ENCODE results near the gene IFT25.
"Not testable (repeated sequence)": the region's sequence is repeated elsewhere in the genome, so short reads cannot be mapped to it uniquely, and the experiment has no call there.

The IFT25 gene

DNA sequence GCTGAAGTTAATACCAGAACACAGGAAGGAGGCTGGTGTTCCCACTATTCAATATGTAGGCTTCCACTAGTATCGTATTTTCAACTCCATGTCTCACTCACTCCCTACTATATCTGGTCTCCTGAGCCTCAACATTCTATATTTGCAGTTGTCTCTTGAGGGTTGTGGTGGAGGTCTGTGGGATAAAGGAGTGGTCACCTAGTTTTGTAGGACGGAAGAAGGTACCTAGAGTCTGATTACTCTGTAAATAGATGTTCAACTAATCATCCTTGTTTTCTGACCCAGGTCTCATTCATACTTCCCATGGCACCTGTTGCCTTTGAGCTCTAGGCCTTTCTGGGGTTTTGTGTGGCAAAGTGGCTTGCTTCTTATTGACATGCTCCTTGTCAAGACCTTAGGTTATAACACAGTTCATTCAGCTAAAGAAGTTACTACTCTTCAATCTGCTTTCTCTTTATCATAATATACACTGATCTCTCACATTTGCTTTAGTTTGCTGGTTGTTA lies 18.1 kb downstream of the IFT25 start:
- no peak for DNase-seq

DNA sequence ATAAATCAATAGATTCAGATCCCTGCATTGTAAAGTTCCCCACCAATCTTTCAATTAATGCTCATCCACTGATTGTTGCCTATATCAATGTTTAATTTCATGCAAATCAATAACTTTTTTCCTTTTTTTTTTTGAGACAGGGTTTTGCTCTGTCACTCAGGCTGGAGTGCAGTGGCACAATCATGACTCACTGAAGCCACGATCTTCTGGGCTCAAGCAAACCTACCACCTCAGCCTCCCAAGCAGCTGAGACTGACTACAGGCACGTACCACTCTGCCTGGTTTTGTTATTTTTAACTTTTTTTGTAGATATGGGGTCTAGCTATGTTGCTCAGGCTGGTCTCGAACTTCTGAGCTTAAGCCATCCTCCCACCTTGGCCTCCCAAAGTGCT lies 25.8 kb downstream of the IFT25 start:
- no peak for DNase-seq

DNA sequence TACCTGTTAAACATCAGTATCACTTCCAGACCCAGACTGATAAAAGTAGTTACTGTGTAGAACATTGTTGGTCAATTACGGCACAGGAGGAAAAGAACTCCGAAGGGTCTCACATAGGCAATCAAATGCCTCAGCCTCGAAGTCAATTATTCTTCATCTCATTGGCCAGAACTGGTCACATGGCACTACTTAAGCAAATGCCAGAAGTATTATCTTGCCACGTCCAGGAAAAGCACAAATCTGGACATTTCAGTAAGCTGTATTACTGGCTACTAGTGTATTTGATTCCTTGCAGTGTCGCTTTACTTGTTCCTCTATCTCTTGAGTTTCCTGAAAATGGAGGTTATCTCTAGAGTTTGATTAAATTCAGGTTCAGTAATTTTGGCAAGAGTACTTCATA lies 27.2 kb downstream of the IFT25 start:
- DNase-seq, result no peak

DNA sequence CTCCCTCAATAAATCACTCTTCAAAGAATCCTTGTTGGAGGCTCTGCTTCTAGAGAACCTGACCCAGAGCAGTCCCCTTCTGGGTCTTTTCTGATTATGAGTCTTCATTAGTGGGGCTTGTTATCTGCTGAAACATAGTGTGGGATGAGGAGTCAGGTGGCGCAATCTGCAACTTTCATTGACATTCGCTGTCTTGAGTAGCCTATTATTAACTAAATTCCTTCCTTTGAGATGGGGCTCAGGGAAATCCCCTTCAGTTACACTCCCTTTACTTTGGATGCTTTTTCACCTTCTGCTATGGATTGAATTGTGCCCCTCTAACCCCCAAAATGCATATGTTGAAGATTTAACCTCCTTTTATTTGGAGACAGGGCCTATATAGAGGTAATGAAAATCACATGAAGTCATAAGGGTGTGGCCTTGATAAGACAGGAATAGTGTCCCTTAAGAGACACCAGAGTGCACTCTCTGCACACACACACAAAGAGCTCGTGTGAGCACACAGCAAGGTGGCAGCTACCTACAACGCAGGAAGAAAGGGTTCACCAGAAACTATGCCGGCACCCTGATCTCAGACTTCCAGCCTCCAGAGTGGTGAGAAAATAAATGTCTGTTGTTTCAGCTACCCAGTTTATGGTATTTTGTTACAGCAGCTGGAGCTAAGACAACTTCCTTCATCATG lies 32.0 kb downstream of the IFT25 start:
- DNase-seq, result no peak

DNA sequence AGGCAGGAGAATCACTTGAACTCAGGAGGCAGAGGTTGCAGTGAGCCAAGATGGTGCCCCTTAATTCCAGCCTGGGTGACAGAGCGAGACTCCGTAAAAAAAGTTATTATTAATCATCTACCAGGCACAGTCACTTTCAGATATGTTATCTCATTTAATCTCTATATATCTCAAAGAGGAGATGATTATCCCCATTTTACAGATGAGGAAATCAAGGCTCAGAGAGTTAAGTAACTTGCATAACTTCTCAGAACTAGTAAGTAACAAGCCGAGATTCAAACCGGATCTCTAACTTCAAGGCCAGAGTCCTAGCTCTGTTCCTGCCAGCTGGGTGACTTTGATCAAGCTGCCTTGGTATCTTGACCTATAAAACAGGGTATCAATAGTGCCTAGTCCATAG lies 34.1 kb downstream of the IFT25 start:
- DNase-seq, result no peak

DNA sequence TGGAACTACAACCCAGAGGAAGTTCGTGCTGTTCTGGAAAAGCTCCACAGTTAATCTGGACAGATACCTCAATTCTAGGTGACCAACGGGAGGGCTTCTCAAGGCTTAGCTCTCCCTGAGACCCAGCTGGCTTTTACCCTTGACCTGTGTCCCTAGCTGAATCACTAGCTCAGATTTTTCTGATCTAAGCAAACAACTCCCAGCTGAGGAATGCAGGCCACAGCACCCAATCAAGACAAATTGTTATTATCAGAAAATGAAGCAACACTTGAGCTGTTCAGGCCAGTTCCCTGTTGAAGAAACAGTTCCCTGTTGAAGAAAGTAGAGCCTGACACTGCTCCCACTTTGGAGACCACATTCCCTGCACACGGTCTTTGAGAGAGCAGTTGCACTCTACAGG lies 35.6 kb downstream of the IFT25 start:
- no peak for DNase-seq

DNA sequence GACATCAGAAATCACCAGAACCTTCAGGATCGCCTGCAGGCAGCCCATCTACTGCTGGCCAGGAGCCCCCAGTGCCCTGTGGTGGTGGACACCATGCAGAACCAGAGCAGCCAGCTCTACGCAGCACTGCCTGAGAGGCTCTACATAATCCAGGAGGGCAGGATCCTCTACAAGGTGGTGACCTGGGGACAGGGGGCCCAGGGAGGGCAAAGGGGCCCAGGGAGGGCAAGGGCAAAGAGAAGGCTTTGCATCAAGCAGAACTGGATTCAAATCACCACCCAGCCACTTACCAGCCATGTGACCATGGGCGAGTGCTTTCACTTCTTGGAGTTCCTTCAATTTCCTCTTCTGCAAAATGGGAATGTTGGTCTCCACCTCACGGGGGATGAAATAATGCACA lies 39.4 kb downstream of the IFT25 start:
- no peak for DNase-seq

DNA sequence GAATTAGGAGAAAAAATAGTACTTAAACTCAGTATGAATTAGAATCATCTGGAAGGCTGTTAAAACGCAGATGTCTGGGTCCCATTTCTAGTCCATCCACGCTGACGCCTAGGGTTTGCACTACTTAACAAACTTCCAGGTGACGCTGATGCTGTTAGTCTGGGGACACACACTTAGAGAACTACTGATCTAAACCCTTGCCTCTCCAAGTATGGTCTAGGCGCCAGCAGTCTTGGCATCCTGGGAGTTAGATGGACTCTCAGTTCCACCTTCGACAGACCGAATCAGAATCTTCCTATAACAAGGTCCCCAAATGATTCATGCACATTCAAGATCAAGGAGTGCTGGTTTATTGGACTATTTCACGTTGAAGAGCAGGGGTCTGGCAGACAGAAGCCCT lies 40.0 kb downstream of the IFT25 start:
- DNase-seq, result peak; percentile 96

DNA sequence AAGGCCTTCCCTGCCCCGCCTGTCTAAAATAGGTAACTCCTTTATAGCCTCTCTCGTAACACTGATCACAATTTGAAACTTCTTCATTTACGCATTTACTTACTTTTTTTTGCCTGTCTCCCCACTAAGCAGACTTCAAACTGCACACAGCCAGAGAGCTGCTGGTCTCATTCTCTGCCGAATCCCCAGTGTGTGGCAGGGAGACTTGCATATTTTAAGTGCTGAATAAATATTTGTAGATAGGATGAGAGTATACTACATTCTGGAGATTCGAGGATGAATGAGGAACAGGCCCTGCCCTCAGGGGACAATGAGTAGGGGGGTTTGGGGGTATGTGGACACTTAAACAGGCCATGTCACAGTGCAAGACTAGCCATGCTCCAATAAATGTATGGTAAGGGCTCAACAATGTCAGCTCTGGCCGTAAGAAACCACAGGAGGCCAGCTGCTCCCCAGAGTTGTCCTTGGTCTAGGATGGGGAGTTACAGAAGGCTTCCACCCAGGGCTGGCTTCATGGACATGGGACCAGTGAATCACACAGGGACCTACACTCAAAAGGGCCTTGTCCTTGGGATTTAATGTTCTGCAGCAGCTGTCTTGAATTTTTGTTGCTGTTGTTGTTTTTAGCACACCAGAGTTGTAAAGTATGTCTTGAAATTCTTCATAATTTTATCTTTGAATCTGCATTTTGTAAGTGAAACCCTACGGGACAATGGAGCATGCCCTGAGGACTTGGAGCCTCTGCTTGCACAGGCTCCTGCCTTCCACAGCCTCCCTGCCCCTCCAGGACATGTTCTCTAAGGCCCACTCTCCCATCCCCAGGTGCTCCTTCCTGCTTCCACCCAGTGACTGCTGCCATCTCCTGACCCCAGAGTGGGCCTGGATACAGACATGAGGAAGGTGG lies 43.0 kb downstream of the IFT25 start:
- no peak for DNase-seq

DNA sequence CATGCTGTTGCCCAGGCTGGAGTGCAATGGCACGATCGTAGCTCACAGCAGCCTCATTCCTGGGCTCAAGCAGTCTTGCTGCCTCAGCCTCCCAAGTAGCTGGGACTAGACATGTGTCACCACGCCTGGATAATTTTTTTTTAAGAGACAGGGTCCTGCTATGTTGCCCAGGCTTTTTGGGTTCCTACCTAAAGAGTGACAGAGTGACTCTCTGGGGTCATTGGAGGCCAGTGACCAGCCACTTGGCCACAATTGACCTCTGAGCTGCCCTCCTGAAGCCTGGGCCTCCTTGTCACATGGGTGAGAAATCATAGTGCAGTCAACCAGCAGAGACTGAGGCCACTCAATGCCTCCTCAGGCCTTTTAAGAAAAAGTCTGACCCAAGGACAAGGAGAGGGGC lies 45.8 kb downstream of the IFT25 start:
- no peak for DNase-seq

DNA sequence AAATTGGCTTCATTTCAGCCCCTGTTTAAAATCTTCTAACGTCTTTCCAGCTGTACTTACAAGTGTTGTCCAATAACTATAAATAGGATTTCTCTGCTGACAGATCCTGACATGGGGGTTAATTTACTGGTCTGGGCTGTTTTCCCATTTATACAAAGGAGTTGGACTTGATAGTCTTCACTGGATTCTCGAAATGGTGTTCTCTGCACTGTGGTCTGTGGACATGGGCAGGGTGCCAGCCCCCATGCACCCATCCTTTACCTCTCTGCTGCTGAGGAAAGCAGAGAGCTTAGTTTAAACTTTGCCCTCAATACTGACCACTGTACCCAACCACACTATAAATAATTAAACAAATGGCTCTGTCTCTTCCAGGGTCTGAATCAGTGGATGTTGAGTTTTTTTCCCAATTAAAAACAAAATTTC lies 46.3 kb downstream of the IFT25 start:
- peak; percentile 91 for DNase-seq

DNA sequence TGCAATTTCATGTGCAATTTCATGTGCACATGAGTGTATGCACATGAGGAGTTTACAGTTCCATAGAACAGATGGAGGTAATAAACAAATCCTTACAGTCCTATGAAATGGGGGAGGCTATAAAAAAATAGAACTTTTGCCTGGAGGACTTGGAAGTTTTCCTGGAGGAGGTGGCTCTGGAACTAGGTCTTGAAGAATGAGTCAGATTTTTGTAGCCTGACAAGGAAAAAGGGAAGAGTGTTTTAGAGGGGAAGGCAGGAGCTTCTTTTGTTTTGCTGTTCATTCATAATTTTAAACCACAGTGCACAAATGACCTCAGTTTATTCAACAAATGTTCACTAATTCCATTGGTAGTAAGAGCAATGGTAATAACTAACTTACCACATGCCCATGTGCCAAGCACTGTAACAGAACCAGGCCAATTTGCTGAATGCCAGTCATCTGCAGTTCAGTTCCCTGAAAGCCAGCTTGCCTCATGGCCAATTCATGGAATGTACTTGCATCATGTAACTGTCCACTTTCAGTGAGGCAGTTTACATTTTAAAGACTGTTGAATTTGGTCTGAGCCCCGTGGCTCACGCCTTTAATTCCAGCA lies 48.8 kb downstream of the IFT25 start:
- DNase-seq, result no peak

DNA sequence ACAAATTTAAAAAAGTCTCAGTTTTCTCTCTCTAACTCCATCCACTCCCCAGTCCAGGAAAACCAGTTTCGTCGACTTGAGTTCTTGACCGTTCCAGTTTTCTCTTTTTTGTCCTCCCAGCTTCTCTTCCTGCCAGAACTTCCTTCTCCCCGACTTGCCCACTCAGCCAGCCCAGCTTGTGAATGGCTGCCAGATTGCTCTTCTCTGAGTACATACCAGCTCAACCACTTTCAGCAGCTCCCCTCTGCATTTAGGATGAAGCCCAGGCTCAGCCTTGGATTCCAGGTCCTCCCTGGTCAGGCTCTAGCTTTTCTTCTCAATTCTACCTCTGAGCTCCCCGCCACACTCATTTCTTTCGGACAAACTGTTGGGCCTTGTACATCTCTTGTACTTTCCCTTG lies 50.1 kb downstream of the IFT25 start:
- no peak for DNase-seq

DNA sequence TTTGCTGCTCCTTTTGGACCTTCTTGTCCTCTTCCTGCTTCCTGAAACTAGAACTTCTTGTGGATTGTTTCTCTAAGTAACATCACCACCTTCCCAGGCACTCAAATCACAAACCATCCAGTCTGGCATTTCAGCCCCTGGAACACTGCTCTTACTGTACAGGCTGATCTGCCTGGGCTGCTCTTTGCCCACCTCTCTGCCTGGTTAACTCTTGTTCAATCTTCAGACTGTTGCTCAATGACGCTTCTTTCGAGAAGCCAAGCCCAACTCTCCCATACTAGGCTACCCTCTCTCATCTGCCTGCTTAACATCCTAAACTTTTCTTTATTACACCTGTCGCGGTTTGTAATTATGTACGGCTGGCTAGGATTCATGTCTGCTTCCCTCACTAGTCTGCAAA lies 50.9 kb downstream of the IFT25 start:
- no peak for DNase-seq

DNA sequence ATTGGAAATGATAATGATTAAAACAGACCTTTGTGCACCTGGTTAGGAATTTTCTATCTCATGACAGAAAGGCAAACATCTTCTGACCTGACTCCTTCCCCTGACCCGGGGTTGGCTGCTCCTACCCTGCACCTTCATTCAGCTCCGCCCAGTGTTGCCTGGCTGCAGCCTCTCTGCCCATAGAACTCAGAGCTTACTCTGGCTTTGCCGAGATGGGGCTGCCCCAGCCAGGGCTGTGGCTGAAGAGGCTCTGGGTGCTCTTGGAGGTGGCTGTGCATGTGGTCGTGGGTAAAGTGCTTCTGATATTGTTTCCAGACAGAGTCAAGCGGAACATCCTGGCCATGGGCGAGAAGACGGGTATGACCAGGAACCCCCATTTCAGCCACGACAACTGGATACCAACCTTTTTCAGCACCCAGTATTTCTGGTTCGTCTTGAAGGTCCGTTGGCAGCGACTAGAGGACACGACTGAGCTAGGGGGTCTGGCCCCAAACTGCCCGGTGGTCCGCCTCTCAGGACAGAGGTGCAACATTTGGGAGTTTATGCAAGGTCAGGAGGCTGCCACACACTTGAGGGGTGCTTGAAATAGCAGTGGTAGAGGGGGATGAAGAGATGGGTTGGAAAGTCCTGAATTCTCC lies 51.4 kb downstream of the IFT25 start, which contains the start of gene DIO1:
TSS of gene DIO1 (plus strand) at position 189 of the 638 bp plus-strand sequence. CDS start at position 213, 24 bp downstream.
- no peak for DNase-seq

DNA sequence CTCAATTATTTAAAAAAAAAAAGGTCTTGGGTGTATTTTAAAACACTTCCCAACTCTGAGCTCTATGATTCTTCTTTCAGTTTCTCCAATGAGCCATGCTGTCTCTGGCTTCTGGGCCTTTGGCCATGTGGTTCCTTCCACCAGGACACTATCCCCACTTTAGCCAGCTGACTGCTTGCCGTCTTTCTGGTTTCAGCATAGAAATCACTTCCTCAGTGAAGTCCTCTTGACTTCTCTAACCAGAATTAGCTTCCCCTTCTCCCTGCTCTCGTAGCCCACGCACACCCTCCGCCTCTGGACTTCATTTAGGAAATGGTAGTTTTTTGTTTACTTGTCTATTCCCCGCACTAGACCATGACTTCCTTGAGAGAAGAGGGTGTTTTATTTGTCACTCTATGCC lies 52.6 kb downstream of the IFT25 start:
- DNase-seq, result no peak

DNA sequence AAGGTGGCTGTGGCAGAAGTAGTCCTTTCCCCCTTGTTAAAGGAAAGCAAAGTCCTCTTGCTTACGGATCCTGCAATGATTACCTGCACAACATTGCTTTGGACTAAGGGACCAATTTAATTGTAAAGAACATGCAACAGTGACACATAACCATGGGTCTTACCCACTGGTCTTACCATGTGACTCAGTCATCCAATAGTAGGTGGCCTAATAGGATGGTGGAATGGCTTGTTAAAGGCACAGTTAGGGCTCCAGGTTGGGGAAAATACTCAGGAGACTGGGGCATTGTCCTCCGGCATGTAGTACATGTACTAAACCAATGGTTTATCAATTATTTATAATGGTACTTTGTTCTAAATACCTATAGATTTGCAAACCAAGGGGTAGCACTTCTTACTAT lies 53.8 kb downstream of the IFT25 start:
- no peak for DNase-seq

DNA sequence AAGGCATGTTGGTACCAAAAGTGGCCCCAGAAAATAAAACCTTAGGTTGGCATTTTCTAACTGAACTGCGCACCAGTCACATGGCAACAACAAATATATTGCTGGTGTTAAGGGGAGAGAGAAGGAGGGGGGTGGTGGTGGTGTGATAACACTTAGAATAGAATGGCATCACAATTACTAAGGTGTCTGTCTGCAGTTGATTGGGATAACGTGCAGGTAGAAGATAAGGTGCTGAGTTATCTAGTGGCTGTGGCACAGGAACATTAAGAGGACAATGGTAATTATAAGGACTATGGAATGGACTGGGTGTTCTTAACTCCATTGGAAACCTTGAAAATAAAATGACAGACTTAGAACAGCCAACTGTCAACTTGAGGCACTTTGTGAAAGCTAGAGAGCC lies 54.5 kb downstream of the IFT25 start:
- DNase-seq, result no peak

DNA sequence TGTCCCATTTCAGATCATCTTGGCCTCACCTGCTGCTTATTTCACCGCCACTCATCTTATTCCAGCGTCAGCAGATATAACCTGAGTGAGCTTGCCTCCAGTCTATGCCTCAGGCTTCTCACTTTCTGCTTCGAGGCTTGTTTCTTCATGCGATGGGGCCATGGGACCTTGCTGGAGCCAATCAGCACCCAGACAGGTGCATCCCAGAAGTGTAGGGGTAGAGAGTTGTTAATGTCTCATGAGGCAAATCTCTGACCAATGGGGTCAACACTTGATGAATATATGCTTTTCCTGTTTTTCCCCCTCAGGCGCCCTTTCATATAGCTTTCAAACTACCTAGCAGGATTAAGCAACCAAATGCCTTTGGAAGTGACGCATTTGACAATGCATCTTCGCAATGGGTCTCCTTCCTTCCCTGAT lies 55.0 kb downstream of the IFT25 start:
- peak; percentile 81 for DNase-seq

DNA sequence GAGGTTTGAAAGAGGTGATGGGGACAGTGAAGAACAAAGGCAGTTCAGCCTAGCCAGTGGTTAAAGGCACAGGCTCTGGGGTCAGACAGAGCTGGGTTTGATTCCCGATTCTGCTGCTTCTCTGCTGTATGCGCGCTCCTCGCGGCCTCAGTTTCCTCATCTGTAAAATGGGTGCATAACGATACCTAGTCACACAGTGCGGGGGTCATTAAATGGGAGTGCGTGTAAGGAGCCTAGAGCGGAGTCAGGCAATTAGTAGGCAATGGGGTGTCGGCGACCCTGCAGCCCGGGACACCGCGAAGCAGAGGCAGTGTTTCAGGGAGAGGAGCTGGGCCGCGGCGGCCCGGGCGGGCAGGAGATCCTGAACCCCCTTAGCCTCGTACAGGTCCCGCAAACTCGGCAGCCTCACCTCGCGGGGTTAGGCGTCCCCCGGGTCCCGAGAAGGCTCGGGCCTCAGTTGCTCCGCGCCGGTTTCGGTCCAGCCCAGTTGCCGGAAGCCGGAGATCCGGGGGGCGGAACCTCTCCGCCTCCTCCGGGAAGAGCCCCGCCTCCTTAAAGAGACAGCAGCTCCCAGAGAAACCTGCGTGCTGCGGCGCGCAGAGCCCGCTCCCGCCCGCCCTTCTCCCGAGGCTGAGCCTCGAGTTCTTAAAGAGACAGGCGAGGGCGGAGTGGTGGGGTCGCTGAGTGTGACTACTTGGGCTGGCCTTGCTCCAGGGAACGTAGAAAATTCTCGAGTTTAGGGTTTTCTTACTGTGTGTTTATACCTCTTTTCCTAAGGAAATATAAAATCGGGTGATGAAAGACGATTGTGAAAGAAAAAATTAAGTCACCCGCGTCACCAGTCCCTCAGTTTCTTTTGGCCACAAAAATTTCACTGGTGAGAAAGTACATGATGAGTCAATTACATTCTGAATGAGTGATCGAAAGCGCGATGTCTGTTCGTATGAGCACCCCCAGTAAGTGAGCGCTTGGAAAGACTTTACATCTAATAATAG lies 55.9 kb downstream of the IFT25 start, which contains the start of gene YIPF1:
TSS of gene YIPF1 (minus strand) at position 494 of the 995 bp plus-strand sequence. CDS start 860 bp downstream, outside the sequence.
- DNase-seq, result peak; percentile 79

DNA sequence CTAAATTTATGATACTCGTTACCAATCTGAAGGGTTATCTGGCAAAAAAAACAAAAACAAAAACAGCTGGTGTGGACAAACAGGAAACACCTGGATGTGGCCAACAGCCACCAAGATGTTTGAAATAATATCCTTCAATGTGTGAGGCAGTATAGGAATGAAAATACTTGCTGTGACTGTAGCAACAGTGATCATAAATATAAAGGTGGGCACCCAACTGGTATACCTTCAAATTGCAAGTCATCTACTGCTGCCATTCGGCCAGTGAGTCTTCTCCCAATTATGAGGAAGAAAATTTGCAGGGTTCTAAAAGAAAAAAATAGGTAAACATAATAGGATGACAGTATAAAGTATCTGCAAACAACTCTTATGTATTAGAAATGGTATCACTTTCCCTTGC lies 56.8 kb downstream of the IFT25 start:
- no peak for DNase-seq

DNA sequence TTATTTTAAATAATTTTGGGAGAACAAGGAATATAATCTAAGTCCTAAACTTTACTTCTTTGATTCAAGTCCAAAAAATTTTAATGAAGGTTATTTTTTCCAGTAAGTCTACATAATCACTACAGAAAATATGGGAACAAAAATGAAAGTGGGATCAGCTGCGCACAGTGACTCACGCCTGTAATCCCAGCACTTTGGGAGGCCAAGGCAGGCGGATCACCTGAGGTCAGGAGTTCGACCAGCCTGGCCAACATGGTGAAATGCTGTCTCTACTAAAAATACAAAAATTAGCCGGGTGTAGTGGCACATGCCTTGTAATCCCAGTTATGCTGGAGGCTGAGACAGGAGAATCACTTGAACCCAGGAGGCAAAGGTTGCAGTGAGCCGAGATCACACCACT lies 61.9 kb downstream of the IFT25 start:
- DNase-seq, result not testable (repeated sequence)
